Activated CD4-positive, alpha-beta T cell treated with anti-CD3 and anti-CD28 coated beads, Interleukin-2, amount 50 U/mL, for 48 hours (primary cell): ENCODE measurements around the gene WIPF3.
"Not testable (repeated sequence)": the region's sequence is repeated elsewhere in the genome, so short reads cannot be mapped to it uniquely, and the experiment has no call there.

Experiments
- DNase-seq, 2 experiments: peaks; one replicate each; pipeline ENCODE4 v3.0.0-alpha.2; 2020

WIPF3 gene

DNA sequence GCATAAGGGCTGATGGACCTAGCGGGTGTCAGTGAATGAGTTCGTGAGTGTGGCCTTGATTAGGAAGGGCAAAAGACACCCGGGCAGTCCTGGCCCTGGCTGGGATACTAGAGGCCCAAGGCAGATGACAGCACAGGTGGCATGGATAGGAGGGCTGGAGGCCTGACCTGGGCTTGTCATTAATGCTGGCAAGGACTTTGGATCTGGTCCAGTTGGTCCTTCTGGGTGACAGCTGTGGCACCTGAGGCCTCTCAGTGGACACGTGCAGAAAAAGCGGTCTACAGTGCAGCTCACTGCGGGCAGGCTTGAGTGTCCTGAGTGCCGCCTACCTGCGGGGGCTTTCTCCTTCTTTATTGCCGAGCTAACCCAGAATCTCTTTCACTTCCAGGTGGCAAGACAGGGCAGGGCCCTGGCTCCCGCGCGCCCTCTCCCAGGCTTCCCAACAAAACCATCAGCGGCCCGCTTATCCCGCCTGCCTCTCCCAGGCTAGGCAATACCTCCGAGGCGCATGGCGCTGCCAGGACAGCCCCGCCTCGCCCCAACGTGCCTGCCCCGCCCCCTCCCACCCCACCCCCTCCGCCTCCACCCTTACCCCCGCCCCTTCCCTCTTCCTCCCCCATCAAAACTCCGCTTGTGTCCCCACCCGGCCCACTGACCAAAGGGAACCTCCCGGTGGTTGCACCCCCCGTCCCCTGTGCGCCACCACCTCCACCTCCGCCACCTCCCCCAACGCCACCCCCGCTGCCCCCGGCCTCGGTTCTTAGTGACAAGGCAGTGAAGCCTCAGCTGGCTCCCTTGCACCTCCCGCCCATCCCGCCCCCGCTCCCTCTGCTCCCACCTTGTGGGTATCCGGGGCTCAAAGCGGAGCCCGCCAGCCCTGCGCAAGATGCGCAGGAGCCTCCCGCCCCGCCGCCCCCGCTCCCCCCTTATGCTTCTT lies 77.4 kb downstream of the WIPF3 start:
- no peak for DNase-seq

DNA sequence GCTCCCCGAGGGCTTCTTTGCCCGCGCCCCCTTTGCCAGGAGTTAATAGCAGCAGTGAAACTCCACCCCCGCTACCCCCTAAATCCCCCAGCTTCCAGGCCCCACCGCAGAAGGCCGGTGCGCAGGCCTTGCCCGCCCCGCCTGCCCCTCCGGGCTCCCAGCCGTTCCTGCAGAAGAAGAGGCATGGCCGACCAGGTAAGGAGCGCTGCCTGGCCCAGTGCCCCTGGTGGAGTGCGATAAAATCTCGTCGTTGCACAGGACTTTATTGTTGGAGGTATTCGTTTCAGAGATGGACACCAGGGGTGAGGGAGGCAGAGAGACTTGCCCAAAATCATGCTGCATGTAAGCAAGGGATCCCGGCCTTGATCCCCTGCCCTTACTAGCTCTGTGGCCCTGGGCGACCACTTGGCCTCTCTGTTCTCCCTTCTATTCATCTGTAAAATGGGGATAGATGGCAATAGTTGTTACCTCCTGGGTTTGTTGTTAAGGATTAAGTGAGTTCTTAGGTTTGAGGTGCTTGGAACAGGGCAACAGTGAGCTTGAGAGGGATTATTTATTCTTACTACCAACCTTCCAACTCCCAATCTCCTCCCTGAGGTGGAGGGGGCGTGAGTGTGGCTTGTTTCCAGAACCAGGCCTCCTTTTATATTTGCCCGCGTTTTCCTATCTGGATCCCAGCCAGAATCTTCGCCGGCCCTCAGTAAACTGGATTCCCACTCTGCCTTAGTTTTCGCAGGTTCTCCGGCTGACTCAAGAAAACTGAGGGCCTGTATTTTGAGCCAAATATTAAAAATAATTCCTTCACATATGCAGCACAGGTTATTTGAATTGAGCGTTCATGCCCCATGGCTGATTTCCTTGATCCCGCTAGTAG lies 78.3 kb downstream of the WIPF3 start:
- no peak for DNase-seq

DNA sequence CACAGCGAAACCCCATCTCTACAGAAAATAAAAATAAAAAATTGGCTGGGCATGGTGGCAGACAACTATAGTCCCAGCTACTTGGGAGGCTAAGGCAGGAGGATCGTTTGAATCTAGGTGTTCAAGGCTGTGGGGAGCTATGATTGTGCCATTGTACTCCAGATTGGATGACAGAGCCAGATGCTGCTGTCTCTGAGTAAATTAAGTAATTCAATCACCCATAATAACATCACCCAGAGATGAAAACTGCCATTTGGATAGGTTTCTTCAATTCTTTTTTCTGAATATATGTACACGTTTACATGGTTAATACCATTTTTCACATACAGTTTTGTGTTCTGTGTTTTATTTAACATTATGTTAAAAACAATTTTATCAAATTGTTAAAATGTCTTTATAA lies 79.3 kb downstream of the WIPF3 start:
- no peak for DNase-seq

DNA sequence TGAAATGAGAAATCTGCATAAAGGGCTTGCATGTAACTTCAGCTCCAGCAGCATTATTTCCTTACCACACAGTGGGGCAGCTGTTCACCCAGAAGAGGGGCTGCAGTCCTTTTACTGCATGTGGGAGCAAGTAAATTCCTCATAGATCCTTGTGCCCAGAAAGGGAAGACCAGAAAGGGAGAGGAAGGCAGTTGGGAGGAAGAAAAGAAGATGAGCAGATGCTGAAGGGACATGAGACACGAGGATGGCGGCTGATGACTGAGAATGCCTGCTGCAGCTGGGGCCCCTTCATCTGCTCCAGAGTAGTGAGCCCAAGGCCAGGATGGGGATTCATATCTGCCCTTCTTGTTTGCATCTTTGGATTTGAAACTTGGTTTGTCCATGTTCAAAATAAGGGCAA lies 80.5 kb downstream of the WIPF3 start:
- DNase-seq, result no peak

DNA sequence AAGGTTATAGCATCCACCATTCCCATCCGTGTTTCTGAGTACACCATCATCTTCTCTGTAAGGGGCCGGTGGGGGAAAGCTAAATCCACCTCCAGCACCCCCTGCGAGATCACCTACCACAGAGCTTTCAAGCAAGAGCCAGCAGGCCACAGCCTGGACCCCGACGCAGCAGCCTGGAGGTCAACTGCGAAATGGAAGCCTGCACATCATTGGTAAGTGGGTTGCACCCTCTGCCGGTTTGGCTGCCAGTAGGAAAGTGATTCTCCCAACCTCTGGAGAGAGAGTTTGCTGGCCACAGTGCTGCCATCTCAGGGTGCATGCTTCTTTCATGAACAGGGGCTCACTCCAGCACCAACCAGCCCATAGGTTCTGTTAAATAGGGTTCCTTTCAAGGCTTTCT lies 81.7 kb downstream of the WIPF3 start:
- no peak for DNase-seq

DNA sequence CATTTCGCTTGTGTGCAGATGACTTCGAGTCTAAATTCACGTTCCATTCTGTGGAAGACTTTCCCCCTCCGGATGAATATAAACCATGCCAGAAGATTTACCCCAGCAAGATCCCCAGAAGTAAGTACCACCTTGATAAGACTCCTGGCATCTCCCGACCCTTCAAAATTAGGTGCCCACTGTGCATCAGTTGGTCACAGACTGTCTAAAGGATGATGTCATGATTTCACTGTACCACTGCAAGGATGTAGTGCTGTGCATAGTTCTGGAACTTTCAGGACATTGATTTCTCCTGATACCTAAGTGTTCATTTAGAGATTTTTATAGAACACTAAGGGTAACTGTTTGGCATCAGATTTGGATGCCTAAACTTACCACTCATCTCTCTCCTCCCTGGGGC lies 83.0 kb downstream of the WIPF3 start:
- DNase-seq, result no peak

DNA sequence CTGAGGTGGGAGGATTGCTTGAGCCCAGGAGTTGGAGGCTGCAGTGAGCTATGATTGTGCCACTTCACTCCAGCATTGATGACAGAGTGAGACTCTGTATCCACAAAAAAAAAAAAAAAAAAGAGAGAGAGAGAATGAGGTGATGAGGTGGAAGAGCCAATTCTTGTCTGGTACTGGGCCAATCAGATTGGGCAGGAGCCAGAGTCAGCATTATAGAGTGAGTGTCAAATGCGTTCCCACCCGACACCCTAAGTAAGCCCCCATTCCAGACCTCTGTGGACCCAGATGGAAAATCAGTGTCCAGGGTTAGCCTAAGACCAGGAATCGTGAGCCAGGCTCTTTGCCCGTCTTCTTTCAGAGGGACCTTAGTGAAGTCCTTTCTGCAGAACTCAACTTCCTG lies 83.9 kb downstream of the WIPF3 start:
- no peak for DNase-seq

DNA sequence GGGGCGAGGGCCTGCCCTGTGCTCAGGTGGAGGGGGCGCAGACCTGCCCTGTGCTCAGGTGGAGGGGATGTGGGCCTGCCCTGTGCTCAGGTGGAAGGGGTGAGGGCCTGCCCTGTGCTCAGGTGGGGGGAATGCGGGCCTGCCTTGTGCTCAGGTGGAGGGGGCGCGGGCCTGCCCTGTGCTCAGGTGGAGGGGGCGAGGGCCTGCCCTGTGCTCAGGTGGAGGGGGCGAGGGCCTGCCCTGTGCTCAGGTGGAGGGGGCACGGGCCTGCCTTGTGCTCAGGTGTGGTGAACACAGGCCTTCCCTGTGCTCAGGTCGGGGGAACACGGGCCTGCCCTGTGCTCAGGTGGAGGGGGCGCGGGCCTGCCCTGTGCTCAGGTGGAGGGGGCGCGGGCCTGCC lies 84.5 kb downstream of the WIPF3 start:
- DNase-seq, result not testable (repeated sequence)

DNA sequence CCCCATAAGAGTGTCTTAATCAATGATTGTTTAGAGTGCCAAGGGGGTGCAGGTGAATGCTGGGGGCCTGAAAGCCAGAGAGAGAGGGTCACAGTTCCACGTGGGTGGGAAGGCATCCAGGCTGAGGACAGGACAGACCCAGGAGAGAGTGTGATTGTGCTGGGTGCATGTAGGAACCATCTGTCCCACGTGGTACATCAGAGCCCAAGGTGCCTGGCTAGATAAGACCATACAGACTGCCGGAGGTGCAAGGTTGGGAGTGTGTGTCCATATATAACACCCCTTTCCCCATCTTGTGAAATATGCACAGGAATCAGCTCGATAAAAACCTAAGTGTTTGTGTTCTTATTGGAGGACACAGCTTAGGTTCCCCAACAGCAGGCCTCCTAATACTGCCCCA lies 85.5 kb downstream of the WIPF3 start:
- DNase-seq, result no peak

DNA sequence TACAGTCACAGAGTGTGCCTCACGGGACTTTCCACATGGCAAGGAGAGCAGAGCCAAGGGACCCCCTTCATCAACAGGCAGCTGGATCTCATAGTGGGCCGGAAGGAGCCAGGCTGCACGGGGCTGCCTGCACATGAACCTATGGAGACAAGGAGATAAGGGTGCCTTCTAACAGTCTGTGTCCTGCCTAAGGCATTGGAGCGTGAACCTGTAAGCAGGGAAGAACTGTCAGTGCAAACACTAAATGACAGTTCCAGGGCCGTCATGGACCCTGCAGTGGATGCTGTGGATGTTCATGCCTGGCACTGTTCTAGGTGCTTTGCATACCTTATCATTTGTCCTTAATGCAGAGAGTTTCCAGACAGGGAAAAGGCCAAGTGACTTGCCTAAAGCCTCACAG lies 85.9 kb downstream of the WIPF3 start:
- DNase-seq, result no peak

DNA sequence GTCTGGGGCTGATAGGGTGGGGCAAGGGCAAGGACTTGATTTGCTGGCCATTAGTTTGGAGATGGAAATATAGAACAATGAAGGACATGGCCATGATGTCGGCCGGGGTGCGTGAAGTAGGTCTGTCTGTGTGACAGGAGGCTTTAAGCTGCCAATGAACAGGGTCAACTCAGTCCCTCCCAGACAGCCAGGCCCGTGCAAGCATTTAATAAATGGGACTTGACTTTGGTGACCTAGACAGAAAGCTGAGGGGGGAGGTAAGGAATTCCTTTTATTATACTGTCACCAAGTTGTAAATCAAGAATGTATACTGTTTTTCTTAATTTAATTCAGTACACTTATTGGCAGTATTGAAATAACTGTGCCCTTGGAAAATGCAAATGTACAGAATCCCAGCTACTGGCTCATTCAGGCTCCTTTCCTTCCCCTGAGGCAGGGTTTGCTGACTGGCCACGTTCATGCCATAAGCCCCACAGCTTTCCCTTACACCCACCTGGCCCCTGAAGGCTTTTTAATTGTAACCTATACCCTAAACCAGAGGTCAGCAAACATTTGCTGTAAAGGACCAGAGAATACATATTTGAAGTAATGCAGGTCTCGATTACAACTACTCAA lies 87.2 kb downstream of the WIPF3 start:
- no peak for DNase-seq

DNA sequence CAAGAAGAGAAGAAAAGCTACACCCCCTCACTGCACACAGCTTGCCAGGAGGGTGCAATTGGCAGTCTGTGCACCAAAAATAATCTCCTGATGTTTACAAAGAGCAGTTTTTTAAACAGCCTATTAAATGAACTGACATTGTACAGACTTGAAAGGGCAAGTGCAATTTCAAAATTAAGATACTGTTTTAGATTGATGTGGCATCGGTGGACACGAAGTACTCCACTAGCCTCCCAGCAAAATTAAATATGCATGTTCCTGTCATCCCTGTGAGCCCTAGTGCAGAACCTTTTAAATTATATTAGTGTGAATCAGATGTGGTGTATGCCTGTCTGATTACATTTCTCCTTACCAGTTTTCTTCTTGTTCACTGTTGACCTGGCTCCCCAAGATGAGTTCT lies 87.9 kb downstream of the WIPF3 start:
- no peak for DNase-seq

DNA sequence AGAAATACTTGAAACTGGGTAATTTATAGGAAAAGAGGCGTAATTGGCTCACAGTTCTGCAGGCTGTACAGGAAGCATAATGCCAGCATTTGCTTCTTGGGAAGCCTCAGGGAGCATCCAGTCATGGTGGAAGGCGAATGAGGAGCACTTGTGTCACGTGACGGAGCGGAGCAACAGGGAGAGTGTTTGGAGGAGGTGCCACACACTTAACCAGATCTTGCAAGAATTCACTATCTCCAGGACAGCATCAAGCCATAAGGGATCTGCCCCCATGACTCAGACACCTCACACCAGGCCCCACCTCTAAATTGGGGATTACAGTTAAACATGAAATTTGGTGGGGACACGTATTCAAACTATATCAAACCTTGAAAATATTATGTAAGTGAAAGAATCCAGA lies 89.3 kb downstream of the WIPF3 start:
- DNase-seq, result no peak

DNA sequence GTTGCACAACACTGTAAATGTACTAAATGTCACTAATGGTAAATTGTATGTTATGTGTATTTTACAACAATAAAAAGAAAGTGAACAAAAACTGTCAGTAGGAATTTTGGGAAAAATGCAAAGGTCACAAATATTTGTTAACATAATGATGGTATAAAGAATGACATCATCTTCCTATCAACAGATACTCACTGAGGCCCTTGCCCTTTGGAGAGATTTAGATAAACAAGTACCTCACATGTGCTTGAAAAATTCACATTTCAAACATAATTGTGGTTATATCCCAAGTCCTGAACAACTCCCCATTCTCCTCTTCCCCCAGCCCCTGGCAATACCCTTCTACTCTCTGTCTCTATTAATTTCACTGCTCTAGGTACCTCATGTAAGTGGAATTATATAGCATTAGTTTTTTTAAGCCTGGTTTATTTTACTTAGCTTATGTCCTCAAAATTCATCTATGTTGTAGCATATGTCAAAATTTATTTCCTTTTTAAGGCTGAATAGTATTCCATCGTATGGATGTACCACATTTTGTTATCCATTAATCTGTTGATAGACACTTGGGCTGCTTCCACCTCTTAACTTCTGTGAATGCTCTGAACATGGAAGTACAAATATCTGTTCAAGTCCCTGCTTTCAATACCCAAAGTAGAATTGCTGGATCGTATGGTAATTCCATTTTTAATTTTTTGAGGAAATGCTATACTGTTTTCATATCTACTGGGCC lies 90.5 kb downstream of the WIPF3 start:
- no peak for DNase-seq

DNA sequence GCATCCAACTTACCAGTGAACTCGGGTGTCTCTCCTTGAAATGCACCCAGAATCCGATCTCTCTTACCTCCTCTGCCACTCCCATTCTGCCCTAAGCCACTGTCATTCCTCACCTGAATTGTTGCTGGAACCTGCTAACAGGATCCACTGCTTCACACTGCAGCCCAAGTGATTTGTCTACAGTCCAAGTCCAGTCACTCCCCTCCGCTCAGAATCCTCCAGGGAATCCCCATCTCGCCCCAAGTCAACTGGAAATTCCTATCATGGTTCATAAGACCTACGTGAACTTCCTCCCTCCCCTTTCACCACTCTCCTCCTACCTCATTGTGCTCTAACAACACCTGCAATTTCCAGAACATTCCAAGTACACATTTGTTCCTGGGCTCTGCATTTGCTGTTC lies 92.0 kb downstream of the WIPF3 start:
- no peak for DNase-seq

DNA sequence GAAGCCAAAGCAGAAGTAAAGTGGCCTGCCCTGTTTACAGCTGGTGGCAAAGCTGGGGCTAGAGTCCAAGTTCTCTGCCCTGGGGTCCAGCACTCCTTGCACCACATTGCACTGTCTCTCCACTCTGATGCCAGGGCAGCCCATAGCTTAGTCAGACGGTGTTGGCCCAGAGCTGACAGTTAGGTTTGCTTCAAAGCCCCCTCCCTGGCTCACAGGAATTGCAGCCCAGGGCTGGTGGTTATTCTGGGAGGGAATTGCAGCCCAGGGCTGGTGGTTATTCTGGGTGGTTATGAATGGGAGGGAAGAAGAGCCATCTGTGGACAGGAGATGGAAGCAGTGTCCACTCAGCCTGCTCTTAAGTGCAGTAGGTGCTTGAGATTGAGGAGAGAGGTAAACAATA lies 94.4 kb downstream of the WIPF3 start:
- no peak for DNase-seq

DNA sequence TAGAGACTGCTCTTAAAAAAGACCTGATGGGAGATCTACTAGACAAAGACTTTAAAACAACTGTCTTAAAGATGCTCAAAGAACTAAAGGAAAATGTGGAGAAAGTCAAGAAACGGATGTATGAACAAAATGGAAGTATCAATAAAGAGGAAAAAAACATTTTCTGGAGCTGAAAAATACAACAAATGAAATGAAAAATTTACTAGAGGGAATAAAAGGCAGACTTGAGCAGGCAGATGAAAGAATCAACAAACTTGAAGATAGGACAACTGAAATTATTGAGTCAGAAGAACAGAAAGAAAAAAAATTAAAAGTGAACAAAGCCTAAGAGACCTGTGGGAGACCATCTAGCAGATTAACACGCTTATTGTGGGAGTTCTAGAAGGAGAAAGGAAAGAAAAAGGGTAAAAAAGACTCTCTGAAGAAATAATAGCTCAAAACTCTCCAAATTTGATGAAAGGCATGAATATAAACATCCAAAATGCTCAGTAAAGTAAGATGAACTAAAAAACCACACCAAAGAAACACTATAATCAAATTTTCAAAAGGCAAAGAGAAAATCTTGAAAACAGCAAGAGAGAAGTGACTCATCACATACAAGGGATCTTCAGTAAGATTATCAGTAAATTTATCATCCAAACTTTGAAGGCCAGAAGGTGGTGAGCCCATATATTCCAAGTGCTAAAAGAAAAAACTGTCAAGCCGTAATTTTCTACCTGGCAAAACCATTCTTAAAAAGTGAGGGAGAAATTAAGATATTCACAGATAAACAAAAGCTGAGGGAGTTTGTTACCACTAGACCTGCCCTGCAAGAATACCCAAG lies 100.1 kb downstream of the WIPF3 start:
- no peak for DNase-seq

DNA sequence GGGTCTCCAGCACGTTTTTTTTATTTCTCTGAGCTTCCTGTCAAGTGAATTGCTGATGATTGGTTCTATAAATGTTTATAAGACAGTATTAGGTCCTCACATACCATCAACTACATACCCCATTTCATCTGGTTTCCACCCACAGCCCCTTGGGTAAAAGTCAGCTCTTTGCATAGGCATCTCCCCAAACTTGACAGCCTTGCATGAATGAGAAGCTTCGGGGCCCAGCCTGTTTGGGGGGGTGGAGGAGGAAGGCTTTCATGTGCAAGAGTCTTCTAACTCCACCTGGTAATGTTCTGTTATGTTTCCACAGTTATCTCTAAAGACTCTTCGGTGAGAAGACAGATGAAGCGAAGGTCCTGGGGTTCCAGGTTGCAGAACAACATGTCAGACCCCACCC lies 107.9 kb downstream of the WIPF3 start:
- DNase-seq, result no peak

DNA sequence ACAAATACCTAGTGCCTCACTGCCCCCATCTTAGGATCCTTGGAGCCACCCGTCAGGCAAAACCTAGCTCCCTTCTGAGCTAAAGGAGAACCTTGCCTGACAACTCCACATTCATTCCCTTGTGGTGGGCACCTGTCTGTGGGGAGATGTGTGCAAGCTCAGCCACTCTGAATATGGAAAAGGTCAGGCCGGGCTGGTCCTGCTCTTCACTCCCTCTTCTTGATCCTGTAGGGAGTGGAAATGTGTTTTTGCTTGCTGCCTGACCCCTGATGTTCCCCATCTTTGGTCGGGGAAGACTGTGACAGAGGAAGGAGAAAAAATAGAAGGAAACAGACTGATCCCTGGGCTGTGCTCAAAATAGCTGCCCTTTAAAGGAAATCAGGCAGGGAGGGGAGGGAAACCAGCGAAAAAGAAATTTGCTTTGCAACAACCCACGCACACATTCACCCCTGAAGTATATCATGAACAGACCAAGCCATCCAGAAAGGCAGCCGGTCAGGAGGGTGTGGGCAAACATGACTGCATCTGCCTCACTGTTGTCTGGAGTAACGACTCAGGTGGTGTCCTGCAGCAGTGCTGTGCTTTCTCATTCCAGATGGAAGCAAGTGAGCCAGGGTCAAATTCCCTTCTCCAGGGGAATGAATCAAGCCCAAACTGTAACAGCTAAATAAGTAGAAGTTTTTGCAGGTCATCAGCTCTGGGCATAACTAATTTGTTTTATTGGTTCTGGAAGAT lies 109.3 kb downstream of the WIPF3 start:
- DNase-seq, result no peak

DNA sequence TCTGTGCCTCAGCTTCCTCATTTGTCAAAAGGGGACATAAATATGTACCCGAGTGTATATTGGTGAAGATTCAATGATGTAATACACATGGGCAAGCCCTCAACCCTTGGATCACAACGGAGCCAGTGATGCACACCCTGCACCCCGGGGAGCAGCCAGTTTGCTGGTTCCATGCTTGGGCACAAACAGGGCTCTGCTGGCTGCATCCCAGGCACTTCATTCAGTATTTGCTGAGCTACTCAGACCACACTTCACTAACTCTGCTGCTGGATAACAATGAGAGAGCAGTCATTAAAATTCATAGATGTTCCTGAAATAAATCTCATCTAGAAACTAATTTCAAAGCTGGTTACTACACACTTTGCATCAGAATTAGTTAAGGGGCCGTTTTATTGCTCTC lies 111.3 kb downstream of the WIPF3 start:
- no peak for DNase-seq

DNA sequence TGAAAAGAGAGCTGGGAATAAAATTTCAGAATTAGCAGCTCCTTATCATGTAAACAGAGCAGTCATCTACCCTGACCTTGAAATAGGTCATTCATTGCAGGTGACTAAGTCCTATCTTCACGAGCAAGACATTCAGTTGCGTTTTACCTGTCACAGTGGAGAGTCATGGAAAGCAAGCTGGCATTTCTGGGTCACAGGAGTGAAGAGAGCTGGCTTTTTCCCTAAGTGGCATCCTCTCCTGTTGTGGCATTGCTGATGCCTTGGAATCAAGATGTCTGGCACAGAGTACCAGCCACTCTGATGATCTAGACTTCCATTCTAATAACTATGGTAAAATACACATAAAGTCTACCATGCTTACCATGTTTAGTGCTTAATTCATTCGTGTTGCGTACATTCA lies 112.5 kb downstream of the WIPF3 start:
- DNase-seq, result no peak
